RWPE2 (cell line): Measurements from ENCODE around the gene TMEM18.

Source experiments
- ATAC-seq: fragments of 200-7000 bp; cut with Tn5 transposase; 3 replicates; pipeline ENCODE4 v1.9.1; 2021; ENCODE audit warnings: low read depth
- DNase-seq: peaks from one replicate; pipeline ENCODE4 v3.0.0-alpha.2; 2020; ENCODE audit warnings: low spot score
- H3K27ac ChIP-seq: fragments of 450-650 bp; 2 replicates; pipeline ENCODE4 v1.5.1; 2017; ENCODE audit warnings: mild to moderate bottlenecking; ENCODE audit not compliant: poor library complexity, severe bottlenecking
- H3K27me3 ChIP-seq: fragments of 250-450 bp; sonication (Bioruptor Pico); 2 replicates; pipeline ENCODE4 v1.5.1; 2021; ENCODE audit warnings: mild to moderate bottlenecking, moderate library complexity; ENCODE audit not compliant: insufficient read depth, poor library complexity, severe bottlenecking
- H3K36me3 ChIP-seq: fragments of 250-450 bp; sonication (Bioruptor Pico); 2 replicates; pipeline ENCODE4 v1.5.1; 2020; ENCODE audit warnings: low read depth, mild to moderate bottlenecking, moderate library complexity
- H3K4me1 ChIP-seq: fragments of 250-450 bp; sonication (Bioruptor Pico); 2 replicates; pipeline ENCODE4 v1.5.1; 2021; ENCODE audit warnings: mild to moderate bottlenecking, moderate library complexity; ENCODE audit not compliant: insufficient read depth, poor library complexity, severe bottlenecking
- H3K4me3 ChIP-seq: fragments of 250-450 bp; sonication (Bioruptor Pico); 2 replicates; pipeline ENCODE4 v1.5.1; 2021; ENCODE audit warnings: mild to moderate bottlenecking, moderate library complexity; ENCODE audit not compliant: severe bottlenecking
- H3K9me3 ChIP-seq: fragments of 250-450 bp; sonication (Bioruptor Pico); 2 replicates; pipeline ENCODE4 v1.5.1; 2021; ENCODE audit warnings: mild to moderate bottlenecking, moderate library complexity; ENCODE audit not compliant: severe bottlenecking
- CTCF ChIP-seq: fragments of 450-650 bp; IDR thresholded peaks from one replicate; pipeline ENCODE4 v1.5.1; 2017; ENCODE audit warnings: mild to moderate bottlenecking, moderate library complexity; ENCODE audit not compliant: poor library complexity, severe bottlenecking

The TMEM18 gene

GRCh38 chr2:637406-637776, 39.8 kb downstream of the TMEM18 start:
- H3K4me3 ChIP-seq = no peak overlapping the region
- ATAC-seq (no peak), DNase-seq (no peak)
- no peak for TF ChIP-seq CTCF
- H3K36me3 ChIP-seq = no peaks in the 10 kb centered on the region
- H3K27me3 ChIP-seq = no peaks in the 10 kb centered on the region
- peaks cover 6% of the 10 kb centered on the region for H3K4me1 ChIP-seq
- H3K27ac ChIP-seq = no peak overlapping the region
- H3K9me3 ChIP-seq = no peaks in the 10 kb centered on the region

GRCh38 chr2:636641-637405, 40.4 kb downstream of the TMEM18 start:
- ATAC-seq = peak; percentile 57
- H3K27ac ChIP-seq = no peak overlapping the region

GRCh38 chr2:635687-636621, 41.3 kb downstream of the TMEM18 start:
- ATAC-seq = no peak
- H3K27ac ChIP-seq = no peak overlapping the region
- H3K9me3 ChIP-seq = no peaks in the 10 kb centered on the region
- DNase-seq = no peak
- no peaks in the 10 kb centered on the region for H3K36me3 ChIP-seq
- H3K4me3 ChIP-seq = no peak overlapping the region
- TF ChIP-seq CTCF = no peak
- no peaks in the 10 kb centered on the region for H3K27me3 ChIP-seq
- H3K4me1 ChIP-seq = no peaks in the 10 kb centered on the region

More at GRCh38 chr2:636641-637405, 40.4 kb downstream of the TMEM18 start:
- DNase-seq = no peak
- no peaks in the 10 kb centered on the region for H3K9me3 ChIP-seq
- peaks cover 3% of the 10 kb centered on the region for H3K4me1 ChIP-seq
- H3K27me3 ChIP-seq = no peaks in the 10 kb centered on the region
- no peaks in the 10 kb centered on the region for H3K36me3 ChIP-seq
- H3K4me3 ChIP-seq = no peak overlapping the region
- TF ChIP-seq CTCF = peak; percentile 90

- TF ChIP-seq CTCF = no peak
- H3K27me3 ChIP-seq = no peaks in the 10 kb centered on the region
- H3K36me3 ChIP-seq = no peaks in the 10 kb centered on the region
- H3K4me1 ChIP-seq = no peaks in the 10 kb centered on the region
- ATAC-seq (no peak), DNase-seq (no peak)
- no peak overlapping the region for H3K27ac ChIP-seq
- no peak overlapping the region for H3K4me3 ChIP-seq
- no peaks in the 10 kb centered on the region for H3K9me3 ChIP-seq
These were observed 42.4 kb downstream of the TMEM18 start for GRCh38 chr2:634636-635388.
